ENCODE data around the gene ANK3.

DNA sequence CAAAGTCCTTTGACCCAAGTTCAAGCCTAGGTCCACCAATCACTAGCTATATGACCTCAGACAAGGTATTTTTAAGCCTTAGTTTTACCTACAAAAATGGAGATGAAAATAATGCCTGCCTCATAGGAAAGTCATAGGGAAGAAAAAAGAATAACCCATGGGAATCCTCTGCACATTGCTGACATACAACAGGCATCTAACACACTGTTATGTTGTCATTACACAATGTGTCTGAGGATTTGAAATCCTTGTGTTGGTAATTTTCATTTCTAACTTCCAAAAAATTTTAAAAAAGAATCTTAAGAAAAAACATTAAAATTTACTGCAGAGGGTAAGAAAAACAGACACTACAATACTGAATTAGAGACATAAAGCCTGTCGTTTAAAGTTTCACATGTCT lies 5.7 kb downstream of the ANK3 start:
- TF ChIP-seq, protein P1, sequence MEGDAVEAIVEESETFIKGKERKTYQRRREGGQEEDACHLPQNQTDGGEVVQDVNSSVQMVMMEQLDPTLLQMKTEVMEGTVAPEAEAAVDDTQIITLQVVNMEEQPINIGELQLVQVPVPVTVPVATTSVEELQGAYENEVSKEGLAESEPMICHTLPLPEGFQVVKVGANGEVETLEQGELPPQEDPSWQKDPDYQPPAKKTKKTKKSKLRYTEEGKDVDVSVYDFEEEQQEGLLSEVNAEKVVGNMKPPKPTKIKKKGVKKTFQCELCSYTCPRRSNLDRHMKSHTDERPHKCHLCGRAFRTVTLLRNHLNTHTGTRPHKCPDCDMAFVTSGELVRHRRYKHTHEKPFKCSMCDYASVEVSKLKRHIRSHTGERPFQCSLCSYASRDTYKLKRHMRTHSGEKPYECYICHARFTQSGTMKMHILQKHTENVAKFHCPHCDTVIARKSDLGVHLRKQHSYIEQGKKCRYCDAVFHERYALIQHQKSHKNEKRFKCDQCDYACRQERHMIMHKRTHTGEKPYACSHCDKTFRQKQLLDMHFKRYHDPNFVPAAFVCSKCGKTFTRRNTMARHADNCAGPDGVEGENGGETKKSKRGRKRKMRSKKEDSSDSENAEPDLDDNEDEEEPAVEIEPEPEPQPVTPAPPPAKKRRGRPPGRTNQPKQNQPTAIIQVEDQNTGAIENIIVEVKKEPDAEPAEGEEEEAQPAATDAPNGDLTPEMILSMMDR (IDR thresholded peaks at IDR 0.05), result no peak
- TF ChIP-seq POLR2AphosphoS5 (IDR thresholded peaks at IDR 0.05), result no peak
